Tibial nerve (tissue), 4 donors: ENCODE data around the gene FMN1.

Experiments used
- EP300 ChIP-seq, 2 donors: sonication (generic); formaldehyde crosslinking; IDR thresholded peaks; one replicate each; pipeline ENCODE4 v1.6.1; 2017; ENCODE audit warnings: antibody characterized with exemption in 2 of 2, mild to moderate bottlenecking in 1 of 2
- POLR2A ChIP-seq, 2 donors: fragments of 450-650 bp; IDR thresholded peaks; one replicate each; pipeline ENCODE4 v1.6.1; 2017; ENCODE audit warnings: antibody characterized with exemption in 2 of 2, mild to moderate bottlenecking in 2 of 2, moderate library complexity in 2 of 2
- TF ChIP-seq, protein P1 (sequence below), 5 experiments: fragments of 200-600 bp in 3 of 5; fragments of 450-650 bp in 2 of 5; sonication (generic) in 3 of 5; IDR thresholded peaks; one replicate each; pipeline ENCODE4 v1.5.1; 2016 to 2019; ENCODE audit warnings: antibody characterized with exemption in 5 of 5, mild to moderate bottlenecking in 3 of 5, moderate library complexity in 2 of 5

DNA sequence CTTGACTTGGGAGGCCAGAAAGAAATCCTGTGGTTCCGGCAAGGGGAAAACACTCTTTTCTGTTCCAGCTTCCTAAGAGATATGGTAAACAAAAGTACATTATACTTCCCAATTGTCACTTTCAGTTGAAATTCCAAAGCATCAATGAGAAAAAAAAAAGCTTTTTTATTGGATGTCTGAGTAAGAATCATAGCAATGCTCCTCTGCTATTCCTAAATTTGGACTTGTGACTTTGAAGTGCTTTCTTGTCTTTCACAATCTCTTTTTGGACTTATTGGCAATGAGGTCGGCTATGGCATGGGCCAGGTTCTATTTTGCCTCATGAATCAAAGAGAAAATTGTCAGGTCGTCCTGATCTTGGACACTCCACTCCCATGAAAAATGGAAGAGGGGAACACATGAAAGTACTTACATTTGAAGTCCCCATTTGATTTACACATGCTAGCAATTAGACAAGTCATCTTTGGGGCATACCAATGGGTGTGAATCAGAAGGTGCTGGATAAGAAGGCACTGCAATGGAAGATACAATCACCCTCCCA lies 306.2 kb downstream of the FMN1 start:
- no peak for TF ChIP-seq EP300 (IDR thresholded peaks at IDR 0.05)
- TF ChIP-seq, protein P1, sequence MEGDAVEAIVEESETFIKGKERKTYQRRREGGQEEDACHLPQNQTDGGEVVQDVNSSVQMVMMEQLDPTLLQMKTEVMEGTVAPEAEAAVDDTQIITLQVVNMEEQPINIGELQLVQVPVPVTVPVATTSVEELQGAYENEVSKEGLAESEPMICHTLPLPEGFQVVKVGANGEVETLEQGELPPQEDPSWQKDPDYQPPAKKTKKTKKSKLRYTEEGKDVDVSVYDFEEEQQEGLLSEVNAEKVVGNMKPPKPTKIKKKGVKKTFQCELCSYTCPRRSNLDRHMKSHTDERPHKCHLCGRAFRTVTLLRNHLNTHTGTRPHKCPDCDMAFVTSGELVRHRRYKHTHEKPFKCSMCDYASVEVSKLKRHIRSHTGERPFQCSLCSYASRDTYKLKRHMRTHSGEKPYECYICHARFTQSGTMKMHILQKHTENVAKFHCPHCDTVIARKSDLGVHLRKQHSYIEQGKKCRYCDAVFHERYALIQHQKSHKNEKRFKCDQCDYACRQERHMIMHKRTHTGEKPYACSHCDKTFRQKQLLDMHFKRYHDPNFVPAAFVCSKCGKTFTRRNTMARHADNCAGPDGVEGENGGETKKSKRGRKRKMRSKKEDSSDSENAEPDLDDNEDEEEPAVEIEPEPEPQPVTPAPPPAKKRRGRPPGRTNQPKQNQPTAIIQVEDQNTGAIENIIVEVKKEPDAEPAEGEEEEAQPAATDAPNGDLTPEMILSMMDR (IDR thresholded peaks at IDR 0.05): no peak
- TF ChIP-seq POLR2A (IDR thresholded peaks at IDR 0.05): no peak
